ENCODE results near the gene PSMB10.
A peak's percentile ranks its signal among the peaks of the same experiment; 100 is the strongest.

PSMB10 gene

DNA sequence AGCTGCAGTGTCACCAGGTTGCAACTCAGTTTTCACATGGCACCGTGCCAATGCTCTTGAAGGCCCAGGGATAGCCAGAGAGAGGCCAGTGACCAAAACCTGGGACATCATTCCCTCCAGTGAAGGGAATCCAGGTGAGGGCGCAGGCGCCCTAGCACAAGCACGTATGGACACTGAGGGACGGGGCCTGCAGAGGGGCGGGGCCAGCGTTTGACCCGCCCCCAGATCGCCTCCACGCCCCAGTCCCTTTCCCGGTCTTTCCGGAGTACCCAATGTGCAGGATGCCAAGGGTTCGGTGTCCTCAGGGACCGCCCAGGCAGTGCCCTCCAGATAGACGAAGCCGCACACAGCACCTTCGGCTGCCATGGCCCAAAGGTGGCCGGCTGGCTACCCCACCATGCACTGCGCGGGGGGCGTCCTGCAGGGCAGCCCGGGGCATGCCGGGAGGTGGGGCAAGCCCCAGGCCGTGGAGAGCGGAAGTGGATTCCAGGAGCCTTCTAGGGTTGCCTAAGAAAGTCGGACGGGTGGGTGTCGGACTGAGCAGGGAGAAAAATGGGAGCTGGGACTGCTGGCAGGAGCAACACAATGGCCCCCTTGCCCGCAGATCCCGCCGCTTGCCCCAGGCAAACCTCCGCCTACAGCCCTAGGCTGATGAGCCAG is 27.1 kb upstream of the PSMB10 start:
- no peak for DNase-seq

DNA sequence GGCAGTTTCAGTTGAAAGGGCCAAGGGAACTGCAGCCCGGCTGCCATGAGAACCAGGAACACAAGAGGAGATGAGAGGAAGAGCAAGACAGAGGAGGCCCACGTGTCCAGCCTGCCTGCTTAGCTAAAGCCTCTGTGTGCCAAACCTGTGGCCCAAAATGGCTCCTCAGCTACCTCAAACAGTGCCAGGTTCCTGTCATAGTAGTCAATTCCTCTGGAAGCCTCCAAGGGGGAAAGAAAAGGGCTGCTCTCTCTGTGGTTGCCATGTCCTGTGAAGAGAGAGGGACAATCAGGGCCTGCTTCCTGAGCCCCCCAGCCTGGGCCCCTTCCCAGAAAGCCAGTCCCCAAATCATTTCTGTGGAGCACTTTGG is 26.6 kb upstream of the PSMB10 start:
- DNase-seq, result no peak

DNA sequence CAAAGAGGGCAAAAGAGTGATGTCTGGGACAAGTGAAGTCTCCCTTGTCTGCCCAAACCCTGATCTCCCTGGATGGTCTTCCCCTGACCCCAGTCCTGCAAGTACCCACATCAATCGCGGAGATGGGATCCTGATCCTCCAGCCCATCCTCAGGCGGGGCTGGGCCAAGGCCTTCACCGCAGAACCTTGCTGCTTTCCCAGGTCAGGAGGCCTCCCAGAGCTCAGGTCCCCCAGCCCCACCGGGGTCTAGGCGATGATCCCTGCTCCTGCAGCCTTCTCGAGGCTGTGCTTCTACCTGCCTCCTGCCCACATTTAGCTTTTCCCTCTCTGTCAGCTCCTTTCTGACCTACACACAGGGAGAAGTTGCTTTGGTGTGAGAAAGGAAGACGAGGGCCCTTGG is 25.5 kb upstream of the PSMB10 start:
- DNase-seq, result no peak

DNA sequence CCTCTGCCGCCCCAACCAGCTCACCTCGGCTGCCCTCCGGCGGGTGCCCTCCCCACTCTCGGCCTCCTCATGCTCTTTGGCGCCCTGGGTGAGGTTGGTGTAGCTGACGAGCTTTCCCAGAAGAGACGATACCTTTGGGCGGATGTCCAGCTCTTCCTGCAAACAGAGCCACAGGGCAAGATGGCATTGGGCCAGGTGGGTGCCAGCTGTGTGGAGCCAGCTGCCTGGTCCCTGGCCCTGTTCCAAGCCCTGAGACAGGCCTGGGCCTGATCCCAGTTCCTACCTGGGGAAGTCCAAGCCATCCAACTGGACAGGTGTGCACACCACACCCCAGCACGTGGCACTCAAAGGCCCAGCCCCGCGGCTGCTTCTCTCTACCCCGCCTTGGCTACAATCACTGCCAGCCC is 24.9 kb upstream of the PSMB10 start:
- DNase-seq, result no peak

DNA sequence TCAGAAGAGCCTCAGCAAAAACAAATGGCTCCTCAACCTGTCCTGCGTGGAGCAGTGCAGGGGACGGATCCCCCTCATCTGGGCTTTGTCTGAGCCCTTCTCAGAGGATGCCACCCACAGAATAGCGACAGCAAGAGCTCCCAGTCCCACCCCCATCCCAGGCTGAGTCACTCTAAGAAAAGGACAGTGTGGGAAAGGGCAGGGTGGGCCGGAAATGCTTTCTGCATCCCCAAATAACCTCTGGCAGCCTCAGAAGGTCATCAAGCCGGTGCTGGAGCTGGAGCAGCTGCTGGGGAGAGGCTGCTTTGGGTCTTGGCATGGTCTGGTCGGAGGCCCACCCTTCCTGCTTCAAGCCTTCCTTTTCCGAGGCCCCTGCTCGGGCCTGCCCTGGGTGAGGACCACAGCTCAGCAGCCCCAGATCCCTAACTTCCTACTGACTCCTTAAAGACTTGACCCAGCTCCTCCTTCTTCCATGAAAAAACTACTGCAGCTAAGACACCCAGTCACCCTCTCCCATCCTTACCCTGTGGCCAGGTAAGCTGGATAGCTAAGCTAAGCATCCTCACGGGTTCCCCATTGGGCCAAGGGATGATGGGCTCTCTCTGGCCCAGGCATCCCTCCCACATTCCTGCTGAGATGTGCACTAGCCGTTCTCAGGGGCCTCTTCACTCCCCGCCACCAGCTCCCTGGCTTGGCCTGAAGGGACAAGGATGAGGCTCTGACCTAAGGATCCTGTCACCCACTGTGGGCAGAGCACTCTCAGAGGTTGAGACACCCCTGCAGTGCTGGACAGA is 23.1 kb upstream of the PSMB10 start:
- DNase-seq, result no peak

DNA sequence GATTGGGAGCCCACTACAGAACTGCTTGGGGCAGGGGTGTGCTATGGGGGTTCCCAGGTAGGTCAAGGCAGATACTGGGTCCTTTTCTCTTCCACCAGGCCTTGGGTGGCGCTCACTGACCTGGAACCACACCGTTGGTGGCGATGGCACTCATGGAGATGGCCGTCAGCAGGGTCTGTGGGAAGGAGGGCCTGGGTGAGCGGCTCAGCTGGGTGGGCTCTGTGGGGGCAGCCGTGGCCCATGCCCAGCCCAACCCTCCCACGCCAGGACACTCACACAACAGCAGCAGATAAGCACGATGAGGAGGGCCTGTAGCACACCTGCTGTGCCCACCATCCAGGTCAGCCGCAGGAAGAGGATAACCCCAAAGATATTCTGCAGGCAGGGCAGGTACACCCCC is 21.0 kb upstream of the PSMB10 start:
- DNase-seq, result no peak

DNA sequence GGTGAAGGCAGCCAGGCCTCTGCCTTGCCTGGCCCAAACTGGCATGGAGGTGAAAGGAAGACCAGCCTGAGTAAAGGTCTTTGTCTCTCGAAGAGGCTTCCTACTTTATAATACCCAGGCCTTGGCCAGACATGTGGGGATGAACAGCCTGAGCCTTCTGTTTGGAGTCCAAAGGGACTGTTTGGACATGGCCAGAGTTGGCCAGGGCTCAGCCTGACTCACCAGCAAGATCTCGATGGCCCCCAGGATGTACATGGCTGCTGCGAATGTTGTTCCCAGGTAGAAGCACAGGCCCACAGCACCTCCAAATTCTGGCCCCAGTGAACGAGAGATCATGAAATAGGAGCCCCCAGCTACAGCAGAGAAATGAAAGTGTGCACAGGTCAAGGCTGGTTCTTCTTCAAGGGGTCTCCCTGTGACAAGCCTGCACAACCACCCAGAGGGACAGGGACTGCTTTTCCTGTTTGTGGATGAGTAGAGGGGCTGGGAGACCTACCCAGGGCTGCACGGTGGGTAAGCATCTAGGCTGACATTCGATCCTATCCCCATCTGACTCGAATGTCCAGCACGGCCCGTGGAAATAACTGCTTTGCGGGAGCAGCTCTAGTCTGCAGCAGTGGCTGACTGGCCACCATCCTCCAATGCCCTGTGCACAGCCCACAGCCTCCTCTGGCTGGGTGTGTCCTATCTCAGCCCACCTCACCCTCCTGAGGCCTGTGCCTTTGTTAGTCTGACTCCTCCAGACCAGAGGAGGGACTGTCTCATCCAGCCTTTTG is 18.0 kb upstream of the PSMB10 start:
- DNase-seq, result no peak

DNA sequence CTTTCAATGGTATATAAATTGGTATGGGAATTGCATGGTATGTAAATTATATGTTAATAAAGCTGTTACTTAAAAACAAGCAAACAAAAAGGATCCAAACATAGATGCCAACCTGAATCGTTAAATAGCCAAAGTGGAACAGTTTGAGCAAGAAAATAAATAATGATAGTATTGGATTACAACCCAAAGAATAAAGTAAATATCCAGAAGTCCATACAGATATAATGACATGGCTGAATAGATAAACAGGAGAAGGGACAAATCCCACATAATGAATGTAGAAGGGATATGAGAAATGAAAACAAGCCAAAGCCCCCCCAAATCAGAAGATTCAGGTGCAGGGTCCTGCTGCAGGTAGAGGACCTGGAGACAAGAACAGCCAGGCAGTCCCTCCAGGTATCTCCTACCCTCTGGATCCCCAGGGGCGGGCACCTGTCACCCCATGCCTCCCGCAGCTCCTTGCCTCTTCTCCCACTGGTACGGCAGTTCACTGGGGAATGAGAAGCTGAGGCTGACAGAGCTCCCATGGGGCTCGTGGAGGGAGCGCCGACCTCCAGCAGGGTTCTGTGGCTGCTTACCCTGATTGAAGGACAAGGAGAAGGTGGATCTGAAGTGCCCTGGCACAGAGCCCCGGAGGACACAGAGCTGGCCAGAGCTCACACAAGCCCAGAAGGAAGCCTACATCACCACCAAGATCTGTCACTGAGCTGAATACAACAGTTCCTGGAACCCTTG is 17.2 kb upstream of the PSMB10 start:
- no peak for DNase-seq

DNA sequence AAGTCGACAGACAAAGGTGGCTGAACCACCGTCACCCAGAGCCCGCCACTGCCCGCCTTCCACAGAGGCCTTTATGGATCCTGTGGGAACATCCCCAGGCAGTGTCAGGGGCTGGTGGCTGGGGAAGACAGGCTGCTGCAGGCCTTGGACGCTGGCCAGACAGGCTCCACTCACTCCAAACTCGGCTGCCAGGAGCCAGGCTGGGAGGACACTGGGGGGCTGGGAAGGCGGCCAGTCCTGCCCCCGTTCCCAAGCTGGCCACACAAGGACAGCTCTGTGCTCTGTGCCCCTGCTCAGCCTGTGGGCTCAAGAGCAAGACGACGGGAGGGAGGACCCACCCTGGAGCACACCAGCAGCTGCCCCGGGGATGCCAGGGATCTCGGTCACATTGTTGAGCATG is 14.8 kb upstream of the PSMB10 start:
- no peak for DNase-seq

DNA sequence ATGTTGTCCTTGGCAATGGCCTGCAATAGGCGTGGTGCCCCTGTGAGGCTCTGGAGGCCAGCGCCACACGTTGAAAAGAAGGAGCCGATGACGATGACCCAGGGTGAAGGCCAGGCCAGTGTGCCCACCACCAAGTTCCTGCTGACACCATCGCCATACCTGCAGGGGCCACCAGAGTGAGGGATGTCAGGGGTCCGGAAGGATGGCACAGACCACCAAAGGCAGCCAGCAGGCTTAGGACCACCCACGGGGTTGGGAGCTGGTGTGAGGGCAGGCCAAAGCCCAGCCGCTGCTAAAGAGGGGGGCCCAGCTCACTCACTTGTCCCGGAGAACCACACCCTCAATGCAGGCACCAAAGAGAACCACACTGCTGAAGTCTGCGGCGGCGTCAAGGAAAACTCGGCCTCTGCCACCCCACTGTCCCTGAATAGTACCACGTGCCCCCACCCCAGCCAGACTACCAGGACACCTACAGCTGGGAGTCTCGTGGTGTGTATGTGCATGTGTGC is 13.7 kb upstream of the PSMB10 start:
- DNase-seq, result no peak

DNA sequence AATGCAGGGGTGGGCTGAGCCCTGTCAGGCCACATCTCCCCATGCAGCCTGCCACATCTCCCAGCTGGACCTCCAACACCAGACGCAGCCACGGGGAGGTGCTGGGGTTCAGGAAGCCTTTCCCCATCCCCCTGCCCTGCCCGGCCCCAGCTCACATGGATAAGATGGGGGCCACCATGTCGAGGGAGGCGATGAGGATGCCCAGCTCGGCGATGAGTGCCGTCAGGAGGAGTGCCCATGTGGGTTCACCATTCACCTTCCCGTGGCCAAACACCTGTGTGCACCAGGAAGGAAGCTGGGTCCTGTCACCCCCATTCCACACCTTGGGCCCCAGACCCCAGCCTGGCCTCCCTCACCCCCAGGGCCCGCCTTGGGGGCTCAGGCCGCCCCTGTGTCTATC is 13.0 kb upstream of the PSMB10 start:
- no peak for DNase-seq

DNA sequence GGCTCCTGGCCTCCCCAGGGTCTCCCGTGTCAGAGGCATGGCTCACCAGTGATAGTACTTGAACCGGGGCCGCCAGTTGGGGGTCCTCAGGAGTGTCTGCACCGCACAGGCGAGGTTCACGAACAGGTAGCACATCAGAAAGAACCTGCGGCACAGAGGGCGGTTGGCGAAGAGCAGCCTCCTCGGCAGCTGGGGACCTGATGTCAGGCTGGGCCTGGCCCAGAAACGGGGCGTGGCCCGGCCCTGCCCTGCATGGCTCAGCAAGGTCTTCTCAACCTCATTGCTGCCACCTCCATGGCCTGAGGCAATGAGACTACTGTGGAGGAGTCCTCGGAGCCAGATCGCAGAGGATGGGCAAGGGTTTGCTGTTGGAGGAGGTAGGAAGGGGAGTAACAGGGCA is 11.4 kb upstream of the PSMB10 start:
- DNase-seq, result no peak

DNA sequence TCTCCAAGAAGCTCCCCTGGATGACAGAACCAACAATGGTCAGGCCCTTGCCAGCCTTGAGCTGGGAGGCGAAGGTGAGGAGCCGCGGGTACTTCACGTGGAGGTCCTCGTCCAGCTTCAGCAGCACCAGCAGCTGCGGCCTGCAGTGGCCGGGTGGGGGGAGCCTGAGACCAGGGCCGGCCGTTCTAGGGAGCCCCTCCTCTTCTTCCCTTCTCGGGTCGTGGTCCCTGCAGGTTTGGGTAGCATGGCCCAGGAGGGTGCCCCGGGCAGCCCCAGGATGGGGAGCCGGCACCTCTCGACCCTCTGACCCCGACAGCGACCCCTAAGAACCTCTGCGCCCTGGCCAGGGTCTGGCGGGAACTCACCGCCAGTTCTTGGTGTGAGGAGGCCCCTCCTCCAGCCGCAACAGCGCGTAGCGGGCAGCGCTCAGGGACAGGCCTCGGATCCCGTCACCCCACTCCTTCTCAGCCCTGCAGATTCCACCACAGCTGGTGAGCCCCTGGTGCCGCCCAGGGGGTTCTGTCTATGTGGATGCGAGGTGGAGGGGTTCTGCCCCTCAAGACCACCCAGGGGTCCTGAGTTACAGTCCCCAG is 10.4 kb upstream of the PSMB10 start:
- DNase-seq, result no peak

DNA sequence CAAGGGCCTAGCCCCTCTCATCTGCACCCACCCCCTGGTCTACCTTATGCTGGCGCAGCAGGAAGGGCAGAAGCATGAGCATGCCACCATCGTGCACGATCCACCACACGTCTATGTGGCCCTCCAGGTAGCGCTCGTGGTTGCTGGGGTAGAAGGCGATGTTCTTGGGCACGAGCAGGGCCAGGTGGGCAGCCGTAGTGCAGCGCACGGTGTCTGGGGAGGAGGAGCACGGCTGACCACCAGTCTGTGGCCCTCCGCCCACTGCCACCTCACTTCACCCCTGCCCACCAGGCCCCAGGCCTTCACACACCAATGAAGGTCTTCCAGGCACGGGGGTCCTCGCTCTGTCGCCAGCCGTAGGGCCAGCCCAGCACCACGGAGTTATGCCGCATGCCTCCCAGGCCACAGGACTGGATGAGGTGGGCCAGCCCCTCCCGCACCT is 9.5 kb upstream of the PSMB10 start:
- no peak for DNase-seq

DNA sequence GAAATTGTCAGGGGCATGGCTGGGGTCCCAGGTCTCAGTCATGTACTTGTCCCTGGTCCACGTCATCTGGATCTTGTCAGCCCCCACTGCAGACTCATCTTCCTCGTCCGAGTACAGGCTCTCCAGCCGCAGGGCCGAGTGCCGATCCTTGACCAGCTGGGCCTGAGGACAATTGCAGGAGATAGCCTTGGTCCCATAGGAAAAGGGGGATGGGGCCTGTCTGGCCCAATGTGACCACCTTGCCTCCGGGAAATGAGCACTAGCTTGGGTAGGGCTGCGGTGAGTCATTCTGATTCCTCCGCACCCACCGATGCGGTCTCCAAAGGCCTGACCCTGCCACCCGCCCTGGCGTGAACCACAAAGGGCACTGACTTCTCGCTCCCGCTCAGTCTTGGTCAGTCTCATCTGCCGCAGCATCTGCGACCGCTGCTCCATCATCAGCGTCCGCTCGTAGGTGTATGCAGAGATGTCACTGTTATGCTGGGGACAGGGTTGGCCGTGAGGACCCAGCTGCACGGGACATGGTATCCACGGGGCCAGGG is 8.8 kb upstream of the PSMB10 start:
- DNase-seq, result no peak

DNA sequence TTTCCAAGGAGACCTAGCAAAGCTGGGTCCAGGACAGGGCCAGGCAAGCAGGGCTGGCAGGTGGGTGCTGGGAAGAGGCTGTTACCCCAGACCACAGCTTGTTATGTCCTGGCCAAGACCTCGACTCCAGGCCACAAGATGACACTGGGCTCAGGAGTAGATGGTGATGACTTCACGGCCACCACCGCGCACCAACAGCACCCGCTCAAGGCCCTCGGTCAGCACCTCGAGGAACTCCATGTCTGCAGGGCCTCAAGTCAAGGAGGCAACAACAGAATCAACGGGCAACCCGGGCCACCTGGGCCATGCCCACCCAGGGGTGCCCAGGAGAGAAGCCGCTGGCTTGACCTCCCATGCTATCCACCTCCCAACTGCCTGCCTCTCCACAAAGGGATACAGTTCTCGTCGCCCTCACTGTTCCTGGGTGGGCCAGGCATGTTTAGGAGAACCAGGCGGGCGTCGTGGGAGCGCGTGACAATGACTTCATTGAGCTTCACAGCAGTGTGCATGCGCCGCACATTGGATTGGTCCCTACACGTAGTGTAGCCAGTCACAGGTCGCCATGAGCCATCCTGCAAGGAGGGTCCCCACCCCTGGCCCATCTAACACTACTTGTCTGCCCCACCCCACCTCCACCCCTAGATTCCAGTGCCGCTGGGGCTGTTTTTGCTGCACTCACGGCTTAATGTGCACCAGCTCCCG is 8.2 kb upstream of the PSMB10 start:
- no peak for DNase-seq

DNA sequence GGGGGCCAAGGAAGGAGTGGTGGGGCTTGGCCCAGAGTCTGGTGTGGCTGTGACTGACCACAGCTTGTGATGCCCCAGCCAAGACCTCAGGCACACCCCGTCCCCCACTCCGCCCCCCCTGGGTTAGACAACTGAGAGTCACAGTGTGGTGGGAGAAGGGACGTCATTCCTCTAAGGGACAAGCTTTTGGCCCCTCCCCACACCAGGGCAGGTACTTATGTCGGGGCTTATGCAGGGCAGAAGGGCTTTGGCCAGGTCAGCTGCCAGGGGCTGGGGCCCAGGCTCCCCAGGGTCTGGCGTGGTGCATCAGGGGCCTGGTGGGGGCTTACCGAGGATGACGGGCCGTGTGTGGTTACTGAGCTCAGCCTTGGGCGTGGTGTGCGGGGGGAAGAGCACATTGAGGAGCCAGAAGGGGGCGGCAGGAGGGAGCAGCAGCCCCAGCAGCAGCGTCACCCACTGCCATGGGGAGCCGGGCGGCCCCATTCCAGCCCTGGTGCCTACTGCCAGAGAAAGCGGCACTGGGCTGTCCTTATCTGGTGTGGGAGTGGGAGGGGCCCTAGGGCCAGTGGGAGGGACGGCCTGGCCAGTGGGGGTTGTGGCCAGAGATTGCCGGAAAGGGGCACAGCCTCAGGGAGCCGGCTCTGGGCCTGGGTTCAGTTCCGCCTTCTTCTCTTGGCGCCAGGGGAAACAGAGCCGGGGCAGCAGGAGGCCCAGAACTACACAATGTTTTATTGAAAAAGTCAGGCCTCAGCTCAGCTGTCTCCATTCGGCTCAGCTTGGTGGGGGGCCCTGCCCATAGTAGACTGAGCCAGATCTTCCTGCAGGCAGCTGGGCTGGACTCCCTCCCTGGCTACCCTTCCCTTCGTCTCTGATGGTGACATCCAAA is 7.2 kb upstream of the PSMB10 start, which contains the start of gene LCAT:
Gene LCAT (minus strand): TSS at position 502 of the 886 bp plus-strand sequence. CDS start 19 bp downstream, at position 483.
- DNase-seq, result no peak

DNA sequence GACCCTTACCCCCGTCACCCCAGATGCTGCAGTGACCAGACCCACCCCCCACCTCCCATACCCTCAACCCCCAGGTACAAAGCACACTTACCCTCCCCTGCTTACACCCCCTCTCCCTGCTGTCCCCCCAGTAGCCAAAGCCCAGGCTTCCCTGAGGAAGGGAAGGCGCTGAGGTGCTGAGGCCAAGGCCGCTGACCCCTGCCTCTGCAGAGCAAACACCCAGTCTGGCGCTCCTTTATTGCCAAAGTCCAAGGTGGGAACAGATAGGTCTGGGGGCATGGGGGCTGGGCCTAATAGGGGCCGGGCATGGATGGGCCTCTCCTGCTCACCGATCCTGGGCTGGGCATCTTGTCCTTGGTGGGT is 6.6 kb upstream of the PSMB10 start:
- no peak for DNase-seq

DNA sequence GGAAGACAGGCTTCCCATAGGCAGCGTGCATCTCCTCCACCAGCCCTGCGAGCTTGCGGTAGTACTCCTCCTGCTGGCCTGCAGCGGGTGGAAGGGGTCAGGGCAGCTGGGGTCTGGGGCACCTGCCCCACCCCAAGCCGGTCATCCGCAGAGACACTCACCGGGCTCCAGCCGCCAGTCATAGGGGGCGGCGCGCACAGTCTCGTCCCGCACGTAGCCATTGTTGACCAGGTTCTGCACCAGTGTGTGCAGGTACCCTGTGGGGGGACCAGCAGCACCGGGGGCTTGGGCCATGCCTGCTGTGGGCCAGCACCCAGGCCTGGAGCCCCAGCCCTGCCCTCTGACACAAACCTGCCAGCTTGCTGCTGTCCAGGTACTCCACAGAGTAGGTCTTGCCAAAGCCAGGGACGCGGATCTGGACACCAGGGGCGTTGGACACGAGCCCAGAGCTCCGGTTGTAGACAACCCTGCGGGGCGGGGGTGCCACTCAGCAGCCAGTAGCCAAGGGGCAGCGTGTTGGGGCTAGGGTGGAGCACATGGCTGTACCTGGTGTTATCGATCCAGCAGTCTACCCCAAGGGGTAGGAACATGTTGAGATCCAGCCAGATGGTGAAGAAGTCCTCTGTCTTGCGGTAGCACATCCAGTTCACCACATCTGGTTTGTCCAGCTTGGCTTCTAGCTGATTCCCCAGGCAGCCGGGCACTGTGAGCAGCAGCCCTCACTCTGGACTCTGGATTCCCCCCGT is 6.0 kb upstream of the PSMB10 start:
- no peak for DNase-seq

DNA sequence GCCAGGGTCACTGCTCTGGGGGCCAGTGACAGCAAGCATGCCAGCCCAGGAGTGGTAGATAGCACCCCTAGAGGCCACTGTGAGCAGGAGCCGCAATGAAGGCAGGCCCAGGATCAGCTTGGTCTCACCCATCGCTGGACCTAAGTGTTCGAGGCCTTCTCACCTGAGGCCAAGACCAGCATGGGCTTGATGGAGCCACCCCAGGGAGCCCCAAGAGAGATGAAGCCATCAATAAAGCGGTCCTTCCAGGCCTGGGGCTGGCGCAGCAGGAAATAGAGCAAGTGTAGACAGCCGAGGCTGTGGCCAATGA is 5.5 kb upstream of the PSMB10 start:
- peak; percentile 43 for DNase-seq
